Prostate gland (tissue), 2 donors: Measurements from ENCODE around the gene RBBP8NL.

Experiments
- POLR2A ChIP-seq: fragments of 450-650 bp; IDR thresholded peaks from one replicate; pipeline ENCODE4 v1.6.1; 2016; ENCODE audit warnings: antibody characterized with exemption, mild to moderate bottlenecking
- TF ChIP-seq, protein P1 (sequence below), 4 experiments: fragments of 200-600 bp in 2 of 4; fragments of 450-650 bp in 2 of 4; sonication (generic) in 2 of 4; IDR thresholded peaks; 1 replicate in 3 of 4; 2 replicates in 1 of 4; pipeline ENCODE4 v1.5.1; 2016 to 2019; ENCODE audit warnings: antibody characterized with exemption in 4 of 4, mild to moderate bottlenecking in 2 of 4, moderate library complexity in 2 of 4

DNA sequence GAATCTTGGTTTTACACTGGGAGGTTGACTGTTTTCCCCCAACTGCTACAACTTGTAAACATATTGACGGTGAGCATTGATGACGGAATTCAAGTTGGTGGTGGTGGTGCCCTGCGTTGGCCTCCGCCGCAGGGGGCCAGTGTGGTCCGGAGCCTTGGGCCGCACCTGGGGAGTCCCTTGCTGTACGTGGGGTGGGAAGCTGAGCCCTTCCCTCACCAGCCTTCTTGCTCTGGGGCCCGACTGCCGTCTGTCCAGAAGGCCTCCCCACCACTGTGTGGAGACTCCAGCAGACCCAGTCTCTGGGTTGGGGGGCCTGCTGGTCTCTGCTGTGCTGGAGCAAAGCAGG lies 37.1 kb upstream of the RBBP8NL start:
- no peak for TF ChIP-seq POLR2A
- TF ChIP-seq, protein P1, sequence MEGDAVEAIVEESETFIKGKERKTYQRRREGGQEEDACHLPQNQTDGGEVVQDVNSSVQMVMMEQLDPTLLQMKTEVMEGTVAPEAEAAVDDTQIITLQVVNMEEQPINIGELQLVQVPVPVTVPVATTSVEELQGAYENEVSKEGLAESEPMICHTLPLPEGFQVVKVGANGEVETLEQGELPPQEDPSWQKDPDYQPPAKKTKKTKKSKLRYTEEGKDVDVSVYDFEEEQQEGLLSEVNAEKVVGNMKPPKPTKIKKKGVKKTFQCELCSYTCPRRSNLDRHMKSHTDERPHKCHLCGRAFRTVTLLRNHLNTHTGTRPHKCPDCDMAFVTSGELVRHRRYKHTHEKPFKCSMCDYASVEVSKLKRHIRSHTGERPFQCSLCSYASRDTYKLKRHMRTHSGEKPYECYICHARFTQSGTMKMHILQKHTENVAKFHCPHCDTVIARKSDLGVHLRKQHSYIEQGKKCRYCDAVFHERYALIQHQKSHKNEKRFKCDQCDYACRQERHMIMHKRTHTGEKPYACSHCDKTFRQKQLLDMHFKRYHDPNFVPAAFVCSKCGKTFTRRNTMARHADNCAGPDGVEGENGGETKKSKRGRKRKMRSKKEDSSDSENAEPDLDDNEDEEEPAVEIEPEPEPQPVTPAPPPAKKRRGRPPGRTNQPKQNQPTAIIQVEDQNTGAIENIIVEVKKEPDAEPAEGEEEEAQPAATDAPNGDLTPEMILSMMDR (IDR thresholded peaks at IDR 0.05), result no peak
